Naive thymus-derived CD4-positive, alpha-beta T cell (primary cell): ENCODE measurements around the gene U2AF2. TPM values are rescaled to one million over a fixed set of nuclear protein-coding genes. Genes with fewer than 3 reads are reported as not detected.
A peak's percentile ranks its signal among the peaks of the same experiment; 100 is the strongest.

Experiments
- ATAC-seq: fragments of 150-1000 bp; cut with Tn5 transposase; 2 replicates; pipeline ENCODE4 v1.10.0; 2021; ENCODE audit warnings: mild to moderate bottlenecking, moderate library complexity
- CTCF ChIA-PET: fragments of 350-600 bp; sonication (Branson Sonifier 250); formaldehyde crosslinking; loops from one replicate; lab custom pipeline; 2021; ENCODE audit warnings: antibody characterized with exemption; lab: Charles Lee
- POLR2A ChIA-PET: fragments of 350-600 bp; sonication (Branson Sonifier 250); formaldehyde crosslinking; loops from one replicate; lab custom pipeline; 2021; ENCODE audit warnings: antibody characterized with exemption, inconsistent platforms; lab: Charles Lee
- DNase-seq, 9 donors: peaks; one replicate each; pipeline versions ENCODE4 v3.0.0 to v3.0.0-alpha.2; 2020 to 2022; ENCODE audit warnings: mixed read lengths in 1 of 9
- H3K27ac ChIP-seq: one replicate; pipeline ENCODE4 v1.7.0; 2013; ENCODE audit warnings: mild to moderate bottlenecking, low read depth, low read length, moderate library complexity
- H3K27me3 ChIP-seq, 2 donors: one replicate each; pipeline ENCODE4 v1.7.0; 2013; ENCODE audit warnings: low read length in 2 of 2, mild to moderate bottlenecking in 2 of 2, moderate library complexity in 2 of 2; ENCODE audit not compliant: control insufficient read depth in 2 of 2, insufficient read depth in 2 of 2
- H3K36me3 ChIP-seq, 3 experiments: 1 replicate in 2 of 3; 2 replicates in 1 of 3; pipeline ENCODE4 v1.7.0; 2013; ENCODE audit warnings: low read length in 3 of 3, mild to moderate bottlenecking in 3 of 3, moderate library complexity in 1 of 3; ENCODE audit not compliant: insufficient read depth in 3 of 3, control insufficient read depth in 2 of 3
- H3K4me1 ChIP-seq, 2 donors: one replicate each; pipeline ENCODE4 v1.7.0; 2013; ENCODE audit warnings: low read length in 2 of 2, mild to moderate bottlenecking in 2 of 2, moderate library complexity in 1 of 2; ENCODE audit not compliant: control insufficient read depth in 2 of 2, insufficient read depth in 2 of 2
- H3K4me3 ChIP-seq: 2 replicates; pipeline ENCODE4 v1.7.0; 2013; ENCODE audit warnings: mild to moderate bottlenecking, low read length
- H3K9me3 ChIP-seq, 3 experiments: 1 replicate in 2 of 3; 2 replicates in 1 of 3; pipeline ENCODE4 v1.7.0; 2013; ENCODE audit warnings: low read length in 3 of 3; ENCODE audit not compliant: control insufficient read depth in 2 of 3
- H3K27ac Mint-ChIP-seq, 9 donors: one replicate each; pipeline ENCODE4 v1.8.0; 2020 to 2022; ENCODE audit warnings: mixed read lengths in 9 of 9, mild to moderate bottlenecking in 8 of 9, moderate library complexity in 5 of 9, inconsistent platforms in 2 of 9
- H3K27me3 Mint-ChIP-seq, 5 donors: one replicate each; pipeline ENCODE4 v1.8.0; 2021 to 2022; ENCODE audit warnings: mixed read lengths in 5 of 5, mild to moderate bottlenecking in 1 of 5
- H3K36me3 Mint-ChIP-seq, 5 donors: one replicate each; pipeline ENCODE4 v1.8.0; 2020 to 2022; ENCODE audit warnings: mixed read lengths in 5 of 5, mild to moderate bottlenecking in 3 of 5, inconsistent platforms in 1 of 5
- H3K4me1 Mint-ChIP-seq, 7 donors: one replicate each; pipeline ENCODE4 v1.8.0; 2020 to 2022; ENCODE audit warnings: mixed read lengths in 7 of 7, mild to moderate bottlenecking in 3 of 7, inconsistent platforms in 1 of 7
- H3K4me3 Mint-ChIP-seq, 10 donors: one replicate each; pipeline ENCODE4 v1.8.0; 2020 to 2022; ENCODE audit warnings: mild to moderate bottlenecking in 10 of 10, mixed read lengths in 10 of 10, moderate library complexity in 6 of 10, inconsistent platforms in 2 of 10
- H3K9me3 Mint-ChIP-seq, 11 donors: one replicate each; pipeline ENCODE4 v1.8.0; 2020 to 2022; ENCODE audit warnings: mixed read lengths in 11 of 11, mild to moderate bottlenecking in 4 of 11, inconsistent platforms in 1 of 11, moderate library complexity in 1 of 11
- intact Hi-C, 2 donors: fragments of 100-400 bp; cut with micrococcal nuclease; formaldehyde crosslinking; loops; one replicate each; pipeline ENCODE4 v1.15.1; 2023
- polyA plus RNA-seq, 2 donors: library from polyadenylated mRNA; unstranded; fragments of 300-500 nt; fragmentation: Illumina TruSeq; gene quantifications; one replicate each; pipeline ENCODE4 v1.2.3, GENCODE V29; 2021
- total RNA-seq, 6 experiments: library from RNA in 5 of 6; stranded (reverse) in 5 of 6; gene quantifications; 1 replicate in 5 of 6; 2 replicates in 1 of 6; pipeline ENCODE4 v1.2.3 and lab custom pipeline; 2021 to 2026

The U2AF2 gene
- total and polyA plus RNA-seq, 7 experiments from 2014 or later = 5.7 to 284 (median 256) TPM

DNA sequence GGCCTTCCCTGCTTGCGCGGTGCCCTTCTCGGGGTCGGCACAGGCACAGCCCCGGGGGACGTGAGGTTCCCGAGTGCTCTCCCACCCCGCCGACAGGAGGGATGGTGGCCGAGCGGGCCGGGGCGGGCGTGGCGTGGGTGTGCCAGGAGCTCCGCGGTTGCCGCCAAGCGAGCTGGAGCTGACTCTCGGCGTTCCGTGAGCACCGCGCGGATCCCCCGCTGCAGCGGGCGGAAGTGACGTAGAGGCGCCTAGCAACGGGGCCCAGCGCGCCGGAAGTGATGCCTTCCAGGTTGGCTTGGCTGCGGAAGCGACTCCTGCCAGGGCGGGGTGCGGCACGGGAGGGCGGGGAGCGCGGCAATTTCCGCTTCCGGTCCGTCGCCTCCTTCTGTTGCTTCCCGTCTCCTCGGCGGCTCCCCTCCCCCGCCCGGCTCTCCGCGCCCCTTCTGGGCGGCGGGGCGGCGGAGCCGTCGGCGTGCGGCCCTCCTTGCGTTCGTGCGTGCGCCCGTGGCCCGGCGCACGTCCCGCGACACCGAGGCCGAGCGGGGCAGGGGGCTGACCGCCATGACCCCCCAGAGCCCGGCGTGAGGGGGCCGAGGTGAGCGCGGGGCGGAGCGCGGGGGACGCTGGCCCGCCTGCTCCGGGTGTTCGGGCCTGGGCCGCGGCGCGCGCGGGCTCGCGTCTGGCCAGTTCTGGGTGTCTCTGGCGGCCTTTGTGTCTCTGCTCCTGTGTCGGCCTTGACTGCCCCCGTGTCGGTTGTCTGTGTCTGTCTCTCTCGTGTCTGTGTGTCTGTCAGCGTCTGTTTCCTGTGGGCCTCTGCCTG is 20.2 kb downstream of the U2AF2 start, which contains the start of gene EPN1:
Gene EPN1 (plus strand): TSS at position 386 of the 820 bp plus-strand sequence. CDS start 3,402 bp downstream, outside the sequence.
- peaks cover 26 to 28% of the 10 kb centered on the region in 2 donors for H3K4me1 ChIP-seq
- Mint-ChIP-seq H3K27me3 (no peaks in the 10 kb centered on the region), H3K36me3 (peaks cover 0 to 28% (median 4%) of the 10 kb centered on the region in 5 donors), H3K4me1 (peaks cover 49 to 72% (median 58%) of the 10 kb centered on the region in 7 donors), H3K4me3 (peak within 1 kb of the TSS; percentile 89 to 99 (median 97)), H3K9me3 (no peaks in the 10 kb centered on the region), H3K27ac (peak within 1 kb of the TSS; percentile 90 to 99 (median 96))
- H3K36me3 ChIP-seq = peaks cover 3 to 58% (median 6%) of the 10 kb centered on the region in 3 experiments
- no peaks in the 10 kb centered on the region for H3K27me3 ChIP-seq
- peak within 1 kb of the TSS; percentile 72 for H3K4me3 ChIP-seq
- POLR2A ChIA-PET = interaction anchor here (0.7 to 1.4 kb wide), 3 partner anchors 18 to 69 kb away, joined by 3 to 5 read pairs (median 4); partner anchors contain the start of genes U2AF2 and ZNF865
- intact Hi-C loops = loop anchor here (1.0 kb wide), 7 partner anchors 20 to 639 kb away; partner anchors contain the start of genes FIZ1 (in 2 of the 2), U2AF2 (in 2 of the 2), PPP1R12C (in 1 of the 2) and ZNF444 (in 1 of the 2)
- H3K9me3 ChIP-seq = no peaks in the 10 kb centered on the region
- ATAC-seq (peak; percentile 93), DNase-seq (peak; percentile 88 to 98 (median 96))
- H3K27ac ChIP-seq = peak within 1 kb of the TSS; percentile 84
- CTCF ChIA-PET = interaction anchor here (0.7 kb wide), 1 partner anchor 9 kb away, joined by 3 read pairs; no protein-coding TSS in a partner anchor

DNA sequence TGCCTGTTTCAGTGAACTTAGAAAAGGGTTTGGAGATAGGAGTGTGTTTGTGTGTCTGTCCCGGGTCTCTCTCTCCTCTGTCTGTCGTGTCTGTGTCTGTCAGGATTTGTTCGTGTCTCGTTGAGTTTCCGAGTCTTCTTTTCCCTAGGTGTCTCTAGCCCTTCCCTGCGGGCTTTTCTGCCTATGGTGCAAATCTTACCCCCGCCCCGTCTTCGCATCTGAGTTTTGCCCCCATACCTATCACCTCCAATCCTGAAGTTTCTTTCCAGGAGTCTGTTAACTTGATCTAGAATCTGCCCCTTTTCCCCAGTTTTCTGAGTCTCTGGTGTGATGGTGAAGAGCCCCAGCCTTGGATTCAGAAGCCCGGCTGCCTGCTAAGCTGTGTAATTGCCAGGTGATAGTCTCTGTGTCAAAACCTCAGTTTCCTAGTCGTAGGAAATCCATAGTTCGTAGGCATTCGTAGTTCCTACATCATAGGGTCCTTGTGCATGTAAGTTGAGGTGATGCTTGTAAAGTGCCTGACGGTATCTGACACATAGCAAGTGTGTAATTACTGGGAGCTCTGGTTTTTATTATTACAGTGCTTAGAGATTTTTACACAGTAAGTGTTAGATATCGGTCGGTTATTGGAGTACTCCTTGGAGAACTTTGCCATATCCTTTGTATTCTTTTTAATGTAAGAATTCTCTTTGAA is 21.0 kb downstream of the U2AF2 start:
- ChIA-PET CTCF (no interaction called here), POLR2A (interaction anchor here (1.0 to 1.4 kb wide), 2 partner anchors 21 to 70 kb away, joined by 3 to 4 read pairs; partner anchors contain the start of genes U2AF2 and ZNF865)
- Mint-ChIP-seq H3K27me3 (no peaks in the 10 kb centered on the region), H3K4me3 (peak overlapping the region; percentile 89 to 99 (median 97)), H3K4me1 (peaks cover 45 to 74% (median 61%) of the 10 kb centered on the region in 7 donors), H3K9me3 (no peaks in the 10 kb centered on the region), H3K27ac (peak overlapping the region; percentile 90 to 99 (median 96)), H3K36me3 (peaks cover 0 to 24% (median 4%) of the 10 kb centered on the region in 5 donors)
- Histone ChIP-seq H3K4me1 (peaks cover 21 to 26% of the 10 kb centered on the region in 2 donors), H3K27ac (peak overlapping the region; percentile 84), H3K9me3 (no peaks in the 10 kb centered on the region), H3K27me3 (no peaks in the 10 kb centered on the region), H3K4me3 (peak overlapping the region; percentile 72), H3K36me3 (peaks cover 0 to 58% (median 0%) of the 10 kb centered on the region in 3 experiments)
- DNase-seq (no peak), ATAC-seq (no peak)
- intact Hi-C loops = loop anchor here (1.0 kb wide), 7 partner anchors 21 to 638 kb away; partner anchors contain the start of genes FIZ1 (in 2 of the 2), U2AF2 (in 2 of the 2), PPP1R12C (in 1 of the 2) and ZNF444 (in 1 of the 2)

DNA sequence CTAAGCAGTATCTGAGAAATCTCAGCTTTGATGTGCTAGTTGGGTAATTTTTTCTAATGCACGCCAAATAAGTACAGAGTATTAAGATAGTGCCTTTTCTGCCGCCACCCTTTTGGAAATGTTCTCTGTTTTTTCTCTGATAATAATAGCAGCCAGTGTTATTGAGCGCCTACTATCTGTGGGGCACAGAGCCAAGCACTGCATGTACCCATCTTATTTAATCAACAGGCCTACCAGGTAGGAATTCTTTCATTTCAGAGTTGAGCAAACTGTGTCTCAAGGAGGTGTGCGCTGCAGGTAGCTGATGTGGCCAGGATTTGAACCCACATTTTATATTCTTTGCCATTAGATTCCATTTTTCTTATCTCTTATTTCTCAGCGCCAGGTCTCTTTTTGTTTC is 21.5 kb downstream of the U2AF2 start:
- DNase-seq (no peak), ATAC-seq (no peak)
- Histone ChIP-seq H3K27ac (peak overlapping the region; percentile 84), H3K4me3 (peak overlapping the region; percentile 72), H3K9me3 (no peaks in the 10 kb centered on the region), H3K4me1 (peaks cover 21 to 26% of the 10 kb centered on the region in 2 donors), H3K27me3 (no peaks in the 10 kb centered on the region), H3K36me3 (peaks cover 0 to 58% (median 0%) of the 10 kb centered on the region in 3 experiments)
- peak overlapping the region; percentile 89 to 99 (median 97) for H3K4me3 Mint-ChIP-seq
- H3K27me3 Mint-ChIP-seq = no peaks in the 10 kb centered on the region
- H3K4me1 Mint-ChIP-seq = peaks cover 41 to 70% (median 58%) of the 10 kb centered on the region in 7 donors
- H3K27ac Mint-ChIP-seq = peak overlapping the region; percentile 54 to 98 (median 88)
- CTCF ChIA-PET = no interaction called here
- POLR2A ChIA-PET = interaction anchor here (1.0 to 1.4 kb wide), 2 partner anchors 22 to 71 kb away, joined by 3 to 4 read pairs; partner anchors contain the start of genes U2AF2 and ZNF865
- peaks cover 0 to 24% (median 4%) of the 10 kb centered on the region in 5 donors for H3K36me3 Mint-ChIP-seq
- intact Hi-C loops = no loop called here
- H3K9me3 Mint-ChIP-seq = no peaks in the 10 kb centered on the region

DNA sequence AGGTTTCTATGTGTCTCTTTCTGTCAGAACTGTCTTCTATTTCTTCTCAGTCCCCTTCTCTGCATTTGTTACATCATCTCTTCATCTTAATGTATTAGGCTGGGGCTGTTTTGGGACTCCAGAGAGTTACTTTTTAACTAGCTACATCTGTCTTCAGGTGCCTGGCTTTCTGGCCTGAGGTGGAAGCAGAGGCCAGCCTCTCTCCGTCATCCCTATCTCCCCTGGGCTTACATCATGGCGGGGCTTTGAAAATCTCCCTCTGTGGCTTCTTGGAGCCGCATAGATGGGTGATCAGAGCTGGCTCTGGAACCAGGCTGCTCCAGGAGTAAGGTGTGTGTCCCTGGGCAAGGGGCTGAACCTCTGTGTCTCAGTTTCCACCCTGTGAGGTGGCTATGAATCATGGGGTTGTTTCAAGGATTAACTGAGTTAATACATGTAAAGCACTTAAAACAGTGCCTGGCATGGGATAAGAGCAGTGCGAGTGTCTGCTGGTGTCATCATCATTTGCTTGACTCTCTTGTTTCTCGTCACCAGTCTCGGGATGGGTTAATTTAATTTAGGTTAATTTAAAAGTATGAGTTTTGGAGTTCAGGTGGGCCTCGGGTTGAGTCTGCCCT is 22.2 kb downstream of the U2AF2 start:
- H3K27ac Mint-ChIP-seq = peak overlapping the region; percentile 35 to 98 (median 78)
- intact Hi-C loops = no loop called here
- H3K4me3 Mint-ChIP-seq = peak overlapping the region; percentile 89 to 99 (median 97)
- Histone ChIP-seq H3K4me3 (no peak overlapping the region), H3K9me3 (no peaks in the 10 kb centered on the region), H3K27ac (peak overlapping the region; percentile 84), H3K36me3 (peaks cover 0 to 61% (median 0%) of the 10 kb centered on the region in 3 experiments), H3K4me1 (peaks cover 21 to 26% of the 10 kb centered on the region in 2 donors), H3K27me3 (no peaks in the 10 kb centered on the region)
- ChIA-PET POLR2A (interaction anchor here (0.7 to 1.4 kb wide), 3 partner anchors 22 to 71 kb away, joined by 3 to 4 read pairs (median 3); partner anchors contain the start of genes U2AF2 and ZNF865), CTCF (no interaction called here)
- H3K27me3 Mint-ChIP-seq = no peaks in the 10 kb centered on the region
- peaks cover 0 to 24% (median 4%) of the 10 kb centered on the region in 5 donors for H3K36me3 Mint-ChIP-seq
- DNase-seq = no peak
- ATAC-seq = no peak
- H3K9me3 Mint-ChIP-seq = no peaks in the 10 kb centered on the region
- H3K4me1 Mint-ChIP-seq = peaks cover 41 to 67% (median 57%) of the 10 kb centered on the region in 7 donors

DNA sequence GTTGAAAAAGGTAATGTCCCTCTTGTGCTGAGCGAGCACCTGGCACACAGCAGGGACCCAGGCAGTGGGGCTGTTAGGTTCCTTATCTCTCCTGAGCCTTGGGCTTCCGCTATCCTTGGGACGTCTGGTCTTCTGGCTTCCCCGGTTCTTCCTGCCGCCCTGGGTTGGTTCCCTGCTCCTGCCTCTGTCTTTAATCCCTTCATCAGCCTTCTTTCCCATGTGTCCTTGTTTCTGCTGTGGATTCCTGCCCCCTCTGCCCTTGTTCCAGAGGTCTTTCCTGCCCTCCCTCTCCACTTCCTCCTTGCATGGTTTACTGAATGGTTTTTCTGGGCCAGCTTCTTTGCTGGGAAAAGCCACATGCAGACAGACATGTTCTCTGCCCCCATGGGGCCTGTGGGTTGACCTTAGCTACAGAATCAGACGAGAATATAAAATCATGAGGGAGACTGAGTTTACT is 22.8 kb downstream of the U2AF2 start:
- Histone ChIP-seq H3K4me3 (no peak overlapping the region), H3K4me1 (peaks cover 21 to 26% of the 10 kb centered on the region in 2 donors), H3K27ac (peak overlapping the region; percentile 37), H3K27me3 (no peaks in the 10 kb centered on the region), H3K36me3 (peaks cover 0 to 60% (median 0%) of the 10 kb centered on the region in 3 experiments), H3K9me3 (no peaks in the 10 kb centered on the region)
- ATAC-seq = no peak
- Mint-ChIP-seq H3K36me3 (peaks cover 0 to 21% (median 0%) of the 10 kb centered on the region in 5 donors), H3K27me3 (no peaks in the 10 kb centered on the region), H3K9me3 (no peaks in the 10 kb centered on the region), H3K4me3 (peak overlapping the region; percentile 48 to 98 (median 78)), H3K4me1 (peaks cover 37 to 63% (median 53%) of the 10 kb centered on the region in 7 donors), H3K27ac (peak overlapping the region in 5 of 9 donors; percentile 18 to 94 (median 35))
- DNase-seq = no peak
- intact Hi-C loops = no loop called here
- ChIA-PET CTCF (no interaction called here), POLR2A (no interaction called here)
